Spleen (tissue), 11 donors: ENCODE data around the gene PDXDC1. TPM values are rescaled to one million over a fixed set of nuclear protein-coding genes. Genes with fewer than 3 reads are reported as not detected.

Experiments used
- DNase-seq: peaks from one replicate; pipeline ENCODE4 v3.0.0-alpha.2; 2020
- H3K27ac ChIP-seq, 8 donors: fragments of 200-600 bp; sonication (generic) in 7 of 8; 1 replicate in 4 of 8; 2 replicates in 4 of 8; pipeline versions ENCODE4 v1.5.0 to v1.8.0; 2016 to 2021; ENCODE audit warnings: inconsistent platforms in 4 of 8, mild to moderate bottlenecking in 4 of 8, moderate library complexity in 1 of 8
- H3K27me3 ChIP-seq, 7 donors: fragments of 200-600 bp; sonication (generic) in 6 of 7; replicated peaks in 1 of 7; 1 replicate in 4 of 7; 2 replicates in 3 of 7; pipeline versions ENCODE4 v1.5.0 to v1.8.0; 2016 to 2021; ENCODE audit warnings: inconsistent platforms in 3 of 7, mild to moderate bottlenecking in 1 of 7
- H3K36me3 ChIP-seq, 6 donors: fragments of 200-600 bp; sonication (generic) in 5 of 6; 1 replicate in 4 of 6; 2 replicates in 2 of 6; pipeline versions ENCODE4 v1.5.0 to v1.8.0; 2016 to 2021; ENCODE audit warnings: inconsistent platforms in 2 of 6
- H3K4me1 ChIP-seq, 6 donors: fragments of 200-600 bp; sonication (generic) in 5 of 6; 1 replicate in 3 of 6; 2 replicates in 3 of 6; pipeline versions ENCODE4 v1.5.0 to v1.8.0; 2016 to 2021; ENCODE audit warnings: inconsistent platforms in 3 of 6
- H3K4me3 ChIP-seq, 8 donors: fragments of 200-600 bp; sonication (generic) in 7 of 8; 1 replicate in 4 of 8; 2 replicates in 4 of 8; pipeline versions ENCODE4 v1.5.0 to v1.8.0; 2016 to 2021; ENCODE audit warnings: inconsistent platforms in 4 of 8, mild to moderate bottlenecking in 4 of 8, moderate library complexity in 2 of 8
- H3K9me3 ChIP-seq, 8 donors: fragments of 200-600 bp; sonication (generic) in 7 of 8; 1 replicate in 4 of 8; 2 replicates in 4 of 8; pipeline versions ENCODE4 v1.5.0 to v1.8.0; 2016 to 2021; ENCODE audit warnings: inconsistent platforms in 4 of 8
- CTCF ChIP-seq, 11 experiments: fragments of 200-600 bp in 7 of 11; fragments of 450-650 bp in 4 of 11; sonication (generic) in 4 of 11; IDR thresholded peaks in 8 of 11; conservative IDR thresholded peaks in 3 of 11; 1 replicate in 7 of 11; 2 replicates in 4 of 11; pipeline versions ENCODE4 v1.4.0 to v1.8.0; 2016 to 2021; ENCODE audit warnings: antibody characterized with exemption in 11 of 11, inconsistent platforms in 4 of 11, mild to moderate bottlenecking in 1 of 11
- POLR2A ChIP-seq, 3 donors: fragments of 450-650 bp; IDR thresholded peaks; one replicate each; pipeline ENCODE4 v1.5.1; 2017; ENCODE audit warnings: antibody characterized with exemption in 3 of 3, mild to moderate bottlenecking in 1 of 3
- POLR2AphosphoS5 ChIP-seq, 3 donors: sonication (generic); formaldehyde crosslinking; IDR thresholded peaks; one replicate each; pipeline ENCODE4 v1.5.1; 2017; ENCODE audit warnings: antibody characterized with exemption in 3 of 3
- WGBS, 5 donors: extraction: QIAGEN DNeasy Blood & Tissue Kit in 3 of 5; methylation state at CpG; one replicate each; pipeline versions ENCODE4 v1.1.5 to v1.1.7; 2013 to 2018; 5-methylcytosine and 5-hydroxymethylcytosine counted together
- intact Hi-C: fragments of 100-400 bp; cut with DNase I; formaldehyde crosslinking; loops from one replicate; pipeline ENCODE4 v1.15.0; 2023; ENCODE audit warnings: low total_unique reads
- polyA plus RNA-seq, 3 donors: library from polyadenylated mRNA; stranded (reverse); fragments of 200-250 nt; gene quantifications; one replicate each; pipeline ENCODE4 v1.2.1, GENCODE V29; 2013
- total RNA-seq, 7 donors: library from RNA; depleted of rRNA in 3 of 7; stranded (reverse); fragments of >200 nt in 3 of 7; fragmentation: NEBNext Ultra II Directional in 4 of 7; extraction: Animal tissue kit (Norgen Biotek cat#: 25700) in 4 of 7; gene quantifications; one replicate each; pipeline versions ENCODE4 v1.1.0 to v1.2.1, GENCODE V29; 2016 to 2021
- donor health status: healthy with polysubstance abuse.
- donor health status: DM: no; HTN: no; CAD: no; lungs with moderate emphysema.
- donor health status: DM: no; HTN: no; CAD: no.
- donor health status: Bipolar disorder and iron deficiency.
- donor health status: healthy.
- donor health status: DM: no; HTN: no; CAD: no.
- donor health status: DM: yes; HTN: yes; CAD: no.

The PDXDC1 gene
- total and polyA plus RNA-seq, 10 donors = 17.7 to 80.7 (median 62.8) TPM

- no peaks in the 10 kb centered on the region for H3K36me3 ChIP-seq
- DNase-seq = peak; percentile 76
- no peak for TF ChIP-seq POLR2A (IDR thresholded peaks at IDR 0.05)
- no peak for TF ChIP-seq POLR2AphosphoS5 (IDR thresholded peaks at IDR 0.05)
- no peak for TF ChIP-seq CTCF (IDR thresholded peaks at IDR 0.05 in 8 of 11, conservative IDR thresholded peaks at IDR 0.05 in 3 of 11)
- H3K4me1 ChIP-seq = no peaks in the 10 kb centered on the region
- intact Hi-C loops = no loop called here
- H3K27me3 ChIP-seq = no peaks in the 10 kb centered on the region
- H3K4me3 ChIP-seq = no peak overlapping the region
- 94 to 96% (median 95%) methylated on average over 23 to 28 of the region's 28 CpGs for WGBS, 5 donors
- no peaks in the 10 kb centered on the region for H3K9me3 ChIP-seq
- no peak overlapping the region for H3K27ac ChIP-seq
Measured at GRCh38 chr16:14957576-14958322, 17.1 kb upstream of the PDXDC1 start.

GRCh38 chr16:14958323-14958600 lies 16.6 kb upstream of the PDXDC1 start:
- DNase-seq = no peak
- intact Hi-C loops = no loop called here
- Histone ChIP-seq H3K4me3 (no peak overlapping the region), H3K4me1 (no peaks in the 10 kb centered on the region), H3K27ac (no peak overlapping the region), H3K36me3 (no peaks in the 10 kb centered on the region), H3K27me3 (no peaks in the 10 kb centered on the region), H3K9me3 (peaks cover 0 to 1% (median 0%) of the 10 kb centered on the region in 8 donors)
- 71 to 87% (median 79%) methylated on average over 4 of the region's 4 CpGs for whole genome bisulfite sequencing, 5 donors
- no peak for TF ChIP-seq POLR2AphosphoS5 (IDR thresholded peaks at IDR 0.05)
- no peak for TF ChIP-seq CTCF (IDR thresholded peaks at IDR 0.05 in 8 of 11, conservative IDR thresholded peaks at IDR 0.05 in 3 of 11)
- no peak for TF ChIP-seq POLR2A (IDR thresholded peaks at IDR 0.05)

GRCh38 chr16:14958970-14959369 lies 15.9 kb upstream of the PDXDC1 start:
- intact Hi-C loops = no loop called here
- no peak for DNase-seq
- no peak overlapping the region for H3K4me3 ChIP-seq
- H3K27me3 ChIP-seq = no peaks in the 10 kb centered on the region
- peaks cover 0 to 6% (median 0%) of the 10 kb centered on the region in 8 donors for H3K9me3 ChIP-seq
- no peak for TF ChIP-seq POLR2A (IDR thresholded peaks at IDR 0.05)
- TF ChIP-seq POLR2AphosphoS5 (IDR thresholded peaks at IDR 0.05) = no peak
- TF ChIP-seq CTCF (IDR thresholded peaks at IDR 0.05 in 8 of 11, conservative IDR thresholded peaks at IDR 0.05 in 3 of 11) = no peak
- no peak overlapping the region for H3K27ac ChIP-seq
- no peaks in the 10 kb centered on the region for H3K36me3 ChIP-seq
- WGBS, 5 donors = 89 to 93% (median 90%) methylated on average over 7 of the region's 7 CpGs
- H3K4me1 ChIP-seq = no peaks in the 10 kb centered on the region

DNA sequence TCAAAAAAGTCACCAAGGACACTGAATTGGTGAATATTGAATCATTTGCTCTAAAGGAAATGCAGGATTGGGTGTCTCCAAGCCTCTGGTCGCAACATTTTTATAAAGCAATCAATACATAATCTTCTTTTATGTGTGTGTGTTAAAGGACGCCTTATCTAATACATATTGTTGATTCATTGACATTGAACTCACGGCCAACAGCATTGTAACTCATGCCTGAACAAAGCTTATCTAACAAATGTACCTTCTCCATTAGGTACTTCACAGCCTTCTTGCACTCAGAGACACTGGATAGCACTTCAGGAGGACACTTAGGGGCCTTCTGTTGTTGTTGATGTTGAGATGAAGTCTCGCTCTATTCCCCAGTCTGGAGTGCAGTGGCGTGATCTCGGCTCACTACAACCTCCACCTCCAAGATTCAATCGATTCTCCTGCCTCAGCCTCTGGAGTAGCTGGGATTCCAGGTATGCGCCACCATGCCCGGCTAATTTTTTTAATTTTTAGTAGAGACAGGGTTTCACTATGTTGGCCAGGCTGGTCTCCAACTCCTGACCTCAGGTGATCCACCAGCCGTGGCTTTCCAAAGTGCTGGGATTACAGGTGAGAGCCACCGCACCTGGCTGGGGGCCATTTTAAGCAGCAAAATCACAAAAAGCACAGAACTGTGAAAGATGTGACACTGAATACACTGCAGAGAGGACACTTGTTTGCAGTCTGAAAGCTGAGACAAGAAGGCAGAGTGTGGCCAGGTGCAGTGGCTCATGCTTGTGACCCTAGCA lies 13.2 kb upstream of the PDXDC1 start:
- no peak for TF ChIP-seq POLR2AphosphoS5 (IDR thresholded peaks at IDR 0.05)

More for the DNA sequence above, 13.2 kb upstream of the PDXDC1 start:
- Histone ChIP-seq H3K9me3 (peaks cover 0 to 6% (median 0%) of the 10 kb centered on the region in 8 donors), H3K4me1 (no peaks in the 10 kb centered on the region), H3K4me3 (no peak overlapping the region), H3K27ac (no peak overlapping the region), H3K27me3 (peaks cover 0 to 6% (median 0%) of the 10 kb centered on the region in 7 donors), H3K36me3 (no peaks in the 10 kb centered on the region)
- DNase-seq = no peak
- intact Hi-C loops = no loop called here
- 87 to 96% (median 92%) methylated on average over 11 of the region's 11 CpGs for WGBS, 5 donors
